Neural cell (in vitro differentiated cells): ENCODE measurements around the gene TOP1. TPM values are rescaled to one million over a fixed set of nuclear protein-coding genes. Genes with fewer than 3 reads are reported as not detected.

Source experiments
- H2AFZ ChIP-seq: fragments of 200-600, 300-800 bp; sonication (generic), shearing (Covaris generic); 2 replicates; pipeline ENCODE4 v1.6.0; 2014; ENCODE audit warnings: low read depth, mild to moderate bottlenecking, antibody characterized with exemption, low read length, moderate library complexity
- H3F3A ChIP-seq: fragments of 200-600 bp; shearing (Covaris generic); 2 replicates; pipeline ENCODE4 v1.6.1; 2016; ENCODE audit warnings: mild to moderate bottlenecking, moderate library complexity, mixed read lengths, antibody characterized with exemption, low read length; ENCODE audit not compliant: insufficient read depth, poor library complexity, severe bottlenecking
- H3K27ac ChIP-seq: fragments of 200-600, 300-800 bp; sonication (generic), shearing (Covaris generic); 2 replicates; pipeline ENCODE4 v1.5.1; 2014; ENCODE audit warnings: mild to moderate bottlenecking, low read length, moderate library complexity
- H3K27me3 ChIP-seq: fragments of 300-800, 200-600 bp; sonication (generic), shearing (Covaris generic); 2 replicates; pipeline ENCODE4 v1.6.0; 2014; ENCODE audit warnings: mild to moderate bottlenecking, low read depth, low read length, moderate library complexity; ENCODE audit not compliant: insufficient read depth
- H3K36me3 ChIP-seq: fragments of 300-800, 200-600 bp; sonication (generic), shearing (Covaris generic); 2 replicates; pipeline ENCODE4 v1.5.1; 2014; ENCODE audit warnings: mild to moderate bottlenecking, antibody characterized with exemption, low read length, moderate library complexity; ENCODE audit not compliant: insufficient read depth
- H3K4me2 ChIP-seq: fragments of 300-800, 200-600 bp; sonication (generic), shearing (Covaris generic); 2 replicates; pipeline ENCODE4 v1.6.0; 2014; ENCODE audit warnings: mild to moderate bottlenecking, low read length
- H3K4me3 ChIP-seq: fragments of 300-800, 200-600 bp; sonication (generic), shearing (Covaris generic); 2 replicates; pipeline ENCODE4 v1.5.1; 2014; ENCODE audit warnings: mild to moderate bottlenecking, low read length, moderate library complexity
- H3K79me2 ChIP-seq: fragments of 200-600 bp; shearing (Covaris generic); replicated peaks from 2 replicates; pipeline ENCODE4 v1.6.0; 2014; ENCODE audit warnings: mild to moderate bottlenecking, low read length, moderate library complexity; ENCODE audit not compliant: insufficient read depth
- H3K9ac ChIP-seq: fragments of 300-800, 200-600 bp; sonication (generic), shearing (Covaris generic); 2 replicates; pipeline ENCODE4 v1.6.1; 2016; ENCODE audit warnings: mild to moderate bottlenecking, low read length, mixed read lengths
- H3K9me2 ChIP-seq: fragments of 200-600 bp; shearing (Covaris generic); 2 replicates; pipeline ENCODE4 v1.6.1; 2016; ENCODE audit warnings: mild to moderate bottlenecking, low read length, mixed read lengths; ENCODE audit not compliant: insufficient read depth
- H3K9me3 ChIP-seq: fragments of 200-600, 300-800 bp; sonication (generic), shearing (Covaris generic); 2 replicates; pipeline ENCODE4 v1.6.1; 2016; ENCODE audit warnings: mild to moderate bottlenecking, mixed run types, low read length, moderate library complexity, mixed read lengths
- H4K20me1 ChIP-seq: fragments of 200-600 bp; shearing (Covaris generic); 2 replicates; pipeline ENCODE4 v1.6.1; 2016; ENCODE audit warnings: mild to moderate bottlenecking, mixed run types; ENCODE audit not compliant: insufficient read depth
- CTCF ChIP-seq: fragments of 450-650 bp; IDR thresholded peaks from 2 replicates; pipeline ENCODE4 v1.5.1; 2014; ENCODE audit warnings: antibody characterized with exemption, mild to moderate bottlenecking, moderate library complexity; ENCODE audit not compliant: poor library complexity, severe bottlenecking
- EP300 ChIP-seq: fragments of 450-650 bp; conservative IDR thresholded peaks from 2 replicates; pipeline ENCODE4 v1.6.1; 2014; ENCODE audit warnings: antibody characterized with exemption, mild to moderate bottlenecking, moderate library complexity; ENCODE audit not compliant: poor library complexity, severe bottlenecking
- EZH2 ChIP-seq: fragments of 200-600, 300-800 bp; shearing (Covaris generic), sonication (generic); IDR thresholded peaks from 2 replicates; pipeline ENCODE4 v1.6.1; 2014; ENCODE audit warnings: antibody characterized with exemption, low read length, borderline replicate concordance, mild to moderate bottlenecking; ENCODE audit not compliant: insufficient read depth, poor library complexity, severe bottlenecking
- MXI1 ChIP-seq: fragments of 450-650 bp; conservative IDR thresholded peaks from 2 replicates; pipeline ENCODE4 v1.6.1; 2014; ENCODE audit warnings: antibody characterized with exemption, mild to moderate bottlenecking; ENCODE audit not compliant: poor library complexity, severe bottlenecking
- POLR2AphosphoS5 ChIP-seq: IDR thresholded peaks from 2 replicates; pipeline ENCODE4 v1.6.1; 2012
- RAD21 ChIP-seq: fragments of 450-650 bp; conservative IDR thresholded peaks from 2 replicates; pipeline ENCODE4 v1.6.1; 2014; ENCODE audit warnings: antibody characterized with exemption, mild to moderate bottlenecking, moderate library complexity
- REST ChIP-seq: IDR thresholded peaks from 2 replicates; pipeline ENCODE4 v1.6.1; 2012; ENCODE audit warnings: borderline replicate concordance
- SMC3 ChIP-seq: fragments of 450-650 bp; conservative IDR thresholded peaks from 2 replicates; pipeline ENCODE4 v1.6.1; 2014; ENCODE audit warnings: antibody characterized with exemption, mild to moderate bottlenecking, moderate library complexity; ENCODE audit not compliant: poor library complexity
- TAF1 ChIP-seq: IDR thresholded peaks from 2 replicates; pipeline ENCODE4 v1.6.1; 2012; ENCODE audit warnings: low read depth
- polyA plus RNA-seq: library from polyadenylated mRNA; depleted of rRNA; stranded (reverse); fragments of >200 nt; gene quantifications from 2 replicates; pipeline ENCODE4 v1.2.3, GENCODE V29; 2014

Gene TOP1
- polyA plus RNA-seq, 1 donor from 2014 or later: 33.2 TPM

GRCh38 chr20:41152108-41152757, 123.6 kb downstream of the TOP1 start:
- Histone ChIP-seq H4K20me1 (peaks cover 30% of the 10 kb centered on the region), H3K4me2 (no peak overlapping the region), H3K9me2 (no peaks in the 10 kb centered on the region), H3K79me2 (peaks cover 95% of the 10 kb centered on the region), H3K27ac (no peak overlapping the region), H3F3A (no peaks in the 10 kb centered on the region), H3K4me3 (no peak overlapping the region), H2AFZ (no peak overlapping the region), H3K36me3 (no peaks in the 10 kb centered on the region), H3K9me3 (no peaks in the 10 kb centered on the region), H3K9ac (no peak overlapping the region), H3K27me3 (no peaks in the 10 kb centered on the region)
- no peak for TF ChIP-seq TAF1

- Histone ChIP-seq H3K27me3 (no peaks in the 10 kb centered on the region), H3K4me3 (no peak overlapping the region), H3K36me3 (no peaks in the 10 kb centered on the region), H3K9me3 (no peaks in the 10 kb centered on the region), H3K79me2 (peaks cover 83% of the 10 kb centered on the region), H3K9ac (no peak overlapping the region), H3K27ac (no peak overlapping the region), H2AFZ (no peak overlapping the region), H3F3A (no peaks in the 10 kb centered on the region), H3K4me2 (no peak overlapping the region), H4K20me1 (peaks cover 32% of the 10 kb centered on the region), H3K9me2 (no peaks in the 10 kb centered on the region)
- no peak for TF ChIP-seq RAD21
- no peak for TF ChIP-seq CTCF
- no peak for TF ChIP-seq EZH2
These were observed 126.0 kb downstream of the TOP1 start for GRCh38 chr20:41154436-41155176.

- H2AFZ ChIP-seq: no peak overlapping the region
- H3K9me2 ChIP-seq: no peaks in the 10 kb centered on the region
- H3K4me2 ChIP-seq: no peak overlapping the region
- no peaks in the 10 kb centered on the region for H3K9me3 ChIP-seq
- H3K9ac ChIP-seq: no peak overlapping the region
- H3F3A ChIP-seq: no peaks in the 10 kb centered on the region
- H4K20me1 ChIP-seq: peaks cover 30% of the 10 kb centered on the region
- H3K79me2 ChIP-seq: peaks cover 76% of the 10 kb centered on the region
- H3K36me3 ChIP-seq: no peaks in the 10 kb centered on the region
- H3K27me3 ChIP-seq: no peaks in the 10 kb centered on the region
- no peak overlapping the region for H3K4me3 ChIP-seq
- TF ChIP-seq TAF1 (no peak), POLR2AphosphoS5 (no peak), REST (no peak), RAD21 (no peak), EZH2 (no peak), MXI1 (no peak), CTCF (no peak), EP300 (no peak), SMC3 (no peak)
- H3K27ac ChIP-seq: no peak overlapping the region
These were observed 126.6 kb downstream of the TOP1 start for GRCh38 chr20:41155261-41155660.
